ENCODE measurements around the gene ADAMTS16.

DNA sequence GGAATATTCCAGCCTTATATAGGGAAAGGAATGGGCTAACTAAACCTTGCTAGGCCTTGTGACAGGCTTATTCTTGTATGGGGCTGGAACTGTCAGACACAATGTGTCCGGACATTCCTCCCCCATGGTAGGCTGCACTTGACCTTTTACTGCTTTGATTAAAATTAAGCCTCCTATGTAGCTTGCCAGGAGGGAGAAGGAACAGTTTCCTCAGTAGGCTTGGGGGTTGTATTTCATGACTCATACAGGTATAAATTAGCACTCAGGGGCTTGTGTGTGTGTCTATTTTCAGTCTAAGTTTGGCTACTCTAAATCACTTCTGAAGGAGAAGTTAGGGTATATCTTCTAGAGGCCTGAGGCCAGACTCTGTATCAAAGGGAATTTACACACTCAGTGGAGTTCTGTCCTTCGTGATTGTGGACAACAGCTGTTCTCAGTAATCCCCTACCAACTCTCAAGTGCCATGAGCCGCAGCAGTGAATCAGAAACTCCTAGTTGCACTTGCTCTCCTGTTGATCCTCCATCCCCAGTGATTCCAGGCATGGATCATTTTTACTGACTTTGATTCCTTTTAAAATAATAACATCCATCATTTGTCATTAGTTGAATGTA lies 16.4 kb downstream of the ADAMTS16 start:
- TF ChIP-seq EZH2 (IDR thresholded peaks at IDR 0.05) = no peak
- TF ChIP-seq, protein P1, sequence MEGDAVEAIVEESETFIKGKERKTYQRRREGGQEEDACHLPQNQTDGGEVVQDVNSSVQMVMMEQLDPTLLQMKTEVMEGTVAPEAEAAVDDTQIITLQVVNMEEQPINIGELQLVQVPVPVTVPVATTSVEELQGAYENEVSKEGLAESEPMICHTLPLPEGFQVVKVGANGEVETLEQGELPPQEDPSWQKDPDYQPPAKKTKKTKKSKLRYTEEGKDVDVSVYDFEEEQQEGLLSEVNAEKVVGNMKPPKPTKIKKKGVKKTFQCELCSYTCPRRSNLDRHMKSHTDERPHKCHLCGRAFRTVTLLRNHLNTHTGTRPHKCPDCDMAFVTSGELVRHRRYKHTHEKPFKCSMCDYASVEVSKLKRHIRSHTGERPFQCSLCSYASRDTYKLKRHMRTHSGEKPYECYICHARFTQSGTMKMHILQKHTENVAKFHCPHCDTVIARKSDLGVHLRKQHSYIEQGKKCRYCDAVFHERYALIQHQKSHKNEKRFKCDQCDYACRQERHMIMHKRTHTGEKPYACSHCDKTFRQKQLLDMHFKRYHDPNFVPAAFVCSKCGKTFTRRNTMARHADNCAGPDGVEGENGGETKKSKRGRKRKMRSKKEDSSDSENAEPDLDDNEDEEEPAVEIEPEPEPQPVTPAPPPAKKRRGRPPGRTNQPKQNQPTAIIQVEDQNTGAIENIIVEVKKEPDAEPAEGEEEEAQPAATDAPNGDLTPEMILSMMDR (IDR thresholded peaks at IDR 0.05) = no peak

All from neural progenitor cell (in vitro differentiated cells).